Hematopoietic multipotent progenitor cell treated with erythropoietin and hydrocortisone succinate and interleukin-3 and kit ligand, for 4 days (in vitro differentiated cells): ENCODE measurements around the gene BCL2.

Source experiments
- DNase-seq: peaks from one replicate; pipeline ENCODE4 v3.0.0-alpha.2; 2015

Gene BCL2

DNA sequence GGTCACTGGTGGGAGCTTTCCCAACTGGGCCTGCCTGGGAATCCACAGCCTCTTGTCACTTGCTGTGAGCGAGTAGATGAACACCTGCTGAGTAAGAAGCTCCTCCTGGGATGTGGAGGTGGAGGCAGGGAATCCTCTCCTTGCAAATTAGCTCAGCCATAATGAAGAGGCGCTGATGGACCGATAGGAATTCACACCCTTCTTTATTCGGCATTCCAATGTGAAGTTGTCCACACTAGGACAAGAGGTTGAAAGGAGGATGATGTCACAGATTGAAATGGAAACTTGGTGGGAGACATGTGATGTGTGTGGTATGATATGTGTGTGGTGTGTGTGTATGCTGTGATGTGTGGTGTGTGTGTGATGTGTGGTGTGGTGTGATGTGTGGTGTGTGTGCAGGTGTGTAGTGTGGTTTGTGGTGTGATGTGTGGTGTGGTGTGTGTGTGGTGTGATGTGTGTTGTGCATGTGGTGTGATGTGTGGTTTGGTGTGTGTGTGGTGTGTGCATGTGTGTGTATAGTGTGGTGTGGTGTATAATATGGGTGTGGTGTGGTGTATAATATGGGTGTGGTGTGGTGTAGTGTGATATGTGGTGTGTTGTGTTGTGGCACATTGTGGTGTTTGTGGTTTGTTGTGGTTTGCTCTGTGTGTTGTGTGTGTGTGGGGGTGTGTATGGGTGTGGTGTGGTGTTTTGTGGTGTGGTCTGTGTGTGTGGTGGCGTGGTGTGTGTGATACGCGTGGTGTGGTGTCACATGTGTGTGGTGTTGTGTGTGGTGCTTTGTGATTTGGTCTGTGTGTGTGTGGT lies 216.4 kb downstream of the BCL2 start:
- no peak for DNase-seq

DNA sequence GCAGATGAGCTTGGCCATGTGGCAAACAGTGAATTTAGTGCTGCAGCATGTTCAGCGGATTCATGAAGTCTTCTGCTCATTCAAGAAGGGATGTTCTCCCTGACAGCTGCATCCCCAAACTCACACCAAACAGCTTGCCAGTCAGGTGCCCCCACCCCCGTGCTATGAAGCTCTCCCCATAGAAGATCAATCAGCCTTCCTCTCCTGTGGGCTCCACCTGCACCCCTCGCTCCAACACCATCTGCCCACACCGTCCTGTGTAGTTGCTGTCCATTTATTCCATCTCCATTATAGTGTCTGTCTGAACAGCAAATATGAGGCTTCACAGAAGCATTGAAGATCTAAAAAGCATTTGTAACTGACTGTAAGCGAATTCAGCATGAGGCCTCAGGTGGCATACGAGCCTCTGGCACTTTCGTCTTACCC lies 218.9 kb downstream of the BCL2 start:
- DNase-seq, result no peak

DNA sequence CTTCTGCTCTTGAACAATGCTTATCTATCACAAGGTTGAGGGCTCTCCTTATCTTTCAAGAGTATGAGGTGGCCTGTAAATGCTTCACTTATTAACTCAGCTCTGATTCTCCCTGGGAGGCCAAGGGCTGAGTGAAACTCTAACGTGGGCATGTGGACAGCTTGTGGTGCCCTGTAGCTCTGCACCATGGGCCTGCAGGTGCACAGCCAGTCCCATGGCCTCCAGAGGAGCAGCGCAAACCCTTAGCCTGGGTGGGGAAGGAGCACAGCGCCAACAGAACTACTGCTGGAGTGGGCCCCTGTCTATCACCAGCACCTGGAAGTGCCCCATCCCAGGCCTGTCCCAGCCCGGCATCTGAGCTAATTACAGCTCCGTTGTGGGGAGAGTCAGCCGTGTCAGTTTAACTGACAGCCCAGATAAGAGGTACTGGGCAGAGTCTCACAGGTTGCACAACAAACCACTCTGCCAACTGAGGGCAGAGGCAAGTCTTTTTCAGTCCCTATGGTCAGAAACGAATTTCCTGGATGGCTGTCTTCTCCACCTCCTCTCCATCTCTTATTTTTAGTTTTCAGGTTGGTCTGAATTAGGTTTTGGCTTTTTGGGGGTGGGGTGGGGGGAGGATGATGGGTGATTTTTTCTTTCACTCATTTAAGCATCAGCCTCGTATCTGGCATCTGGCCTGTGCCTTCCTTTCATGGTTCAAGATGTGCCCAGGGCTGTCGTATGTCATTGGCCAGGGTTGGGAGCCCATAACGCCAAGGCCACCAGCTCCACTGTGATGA lies 219.5 kb downstream of the BCL2 start:
- DNase-seq, result peak; percentile 96

DNA sequence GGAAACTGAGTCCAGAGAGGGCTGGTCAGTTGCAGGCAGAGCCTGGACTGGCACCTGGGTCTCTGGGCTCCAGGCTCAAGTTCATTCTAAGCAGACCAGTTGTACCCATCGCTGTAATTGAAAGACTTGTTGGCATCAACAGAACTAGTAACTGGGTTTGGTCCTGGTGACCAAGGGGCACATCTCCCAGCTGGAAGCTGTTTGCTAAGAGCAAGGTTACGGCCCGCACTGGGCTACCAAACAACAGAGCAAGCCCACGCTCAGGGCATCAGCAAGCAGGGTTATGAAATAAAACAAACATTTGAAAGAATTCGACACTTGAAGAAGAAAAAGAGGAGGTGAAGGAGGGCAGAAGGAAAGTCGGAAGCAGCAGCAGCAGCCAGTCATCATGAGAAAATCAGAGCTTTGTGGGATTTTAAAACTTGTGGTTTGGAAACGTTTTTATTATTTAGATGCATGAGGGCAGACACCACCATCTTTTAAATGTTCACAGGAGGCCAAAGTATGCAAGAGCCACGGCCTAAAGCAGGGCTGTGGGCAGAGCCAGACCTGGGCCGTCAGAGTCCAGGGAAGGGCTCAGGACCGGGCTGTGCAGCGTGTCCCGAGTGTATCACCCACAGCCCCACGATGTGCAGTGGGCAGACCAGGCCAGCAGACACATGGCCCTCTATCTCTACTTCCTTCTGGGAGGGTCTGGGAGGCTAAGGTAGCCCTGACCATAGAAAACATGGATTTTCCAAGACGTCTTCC lies 220.3 kb downstream of the BCL2 start:
- DNase-seq, result peak; percentile 32

DNA sequence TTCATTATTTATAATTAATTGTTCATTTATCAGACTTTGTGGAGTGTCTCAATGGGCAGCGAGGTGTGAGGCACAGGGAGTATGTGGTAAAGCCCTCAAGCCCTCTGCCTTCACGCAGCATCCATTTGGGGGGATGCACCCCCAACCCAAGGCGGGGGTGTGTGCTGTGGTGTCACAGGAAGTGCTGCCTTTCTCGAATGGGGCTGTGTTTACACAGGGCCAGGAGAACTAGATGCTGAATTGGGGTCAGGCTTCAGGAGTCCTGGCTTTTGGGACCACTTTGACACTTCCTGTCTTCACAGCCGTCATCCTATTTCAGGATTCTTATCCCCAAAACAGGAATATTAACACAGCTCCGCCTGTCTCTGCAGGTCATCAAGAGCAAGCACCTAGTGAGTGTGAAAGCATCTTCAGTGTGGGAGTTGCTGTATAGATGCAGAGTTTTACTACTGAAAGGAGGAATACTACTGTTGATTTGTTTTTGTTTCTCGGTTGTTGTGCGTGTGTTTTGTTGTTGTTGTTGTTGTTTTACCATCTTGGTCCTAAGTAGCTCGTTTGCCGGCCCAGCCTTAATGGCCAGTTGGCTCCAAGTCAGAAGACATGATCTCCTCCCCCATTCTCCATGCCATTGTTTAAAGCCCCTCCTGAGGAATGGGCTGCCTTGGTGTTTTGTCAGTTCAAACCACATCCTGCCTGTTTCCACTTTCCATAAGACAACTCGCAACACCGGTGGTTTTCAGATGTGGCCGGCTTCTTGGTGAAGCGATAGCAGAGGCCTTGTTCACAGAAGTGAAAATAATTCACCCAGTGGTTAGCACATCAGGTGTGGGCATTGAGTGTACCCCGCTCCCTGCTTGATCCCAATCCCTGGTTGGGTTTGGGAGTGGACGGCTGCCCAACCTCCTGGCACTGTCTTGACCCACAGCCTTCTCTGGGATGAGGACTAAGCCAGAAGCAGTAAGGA lies 221.3 kb downstream of the BCL2 start:
- DNase-seq, result peak; percentile 90

DNA sequence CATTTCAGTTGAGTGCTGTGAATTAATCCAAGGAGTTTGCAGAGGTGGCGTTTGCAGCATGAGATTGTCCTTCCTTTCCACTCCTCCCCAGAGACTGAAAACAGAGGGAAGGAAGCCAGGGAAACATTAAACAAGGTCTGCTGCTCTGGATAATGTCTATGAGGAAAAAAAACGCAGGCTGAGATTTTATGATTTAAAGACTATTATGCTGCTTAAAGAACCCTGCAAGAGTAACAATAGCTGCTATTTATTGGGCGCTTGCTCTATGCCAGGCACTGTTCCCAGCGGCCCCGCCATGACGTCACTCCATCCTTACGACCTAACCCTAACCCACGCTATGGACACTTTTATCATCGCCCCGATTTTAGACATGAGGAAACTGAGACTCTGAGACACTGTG lies 222.4 kb downstream of the BCL2 start:
- DNase-seq, result no peak

DNA sequence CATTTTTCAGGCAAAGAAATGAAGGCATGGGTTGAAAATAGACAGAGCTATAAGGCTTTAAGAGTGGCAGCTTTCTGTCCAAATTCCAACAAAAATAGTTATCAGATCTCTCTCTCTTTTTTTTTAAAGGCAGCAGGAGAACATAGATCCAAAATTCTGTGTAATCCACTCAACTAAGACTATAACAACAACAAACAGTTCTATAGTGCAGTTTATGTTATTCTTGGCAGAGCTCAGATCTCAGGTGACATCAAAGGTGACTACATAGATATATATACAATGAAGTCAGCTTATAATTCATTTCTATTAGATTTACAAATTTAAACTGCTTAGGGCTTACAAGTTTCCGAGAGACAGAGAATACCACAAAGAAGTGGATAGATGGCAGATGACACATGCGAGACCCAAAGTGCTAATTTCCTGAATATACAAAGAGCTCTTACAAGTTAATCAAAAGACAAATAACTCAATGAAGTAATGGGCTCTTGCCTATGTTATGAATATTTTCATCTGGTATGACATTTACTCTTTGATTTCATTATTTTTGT lies 223.2 kb downstream of the BCL2 start:
- DNase-seq, result no peak

DNA sequence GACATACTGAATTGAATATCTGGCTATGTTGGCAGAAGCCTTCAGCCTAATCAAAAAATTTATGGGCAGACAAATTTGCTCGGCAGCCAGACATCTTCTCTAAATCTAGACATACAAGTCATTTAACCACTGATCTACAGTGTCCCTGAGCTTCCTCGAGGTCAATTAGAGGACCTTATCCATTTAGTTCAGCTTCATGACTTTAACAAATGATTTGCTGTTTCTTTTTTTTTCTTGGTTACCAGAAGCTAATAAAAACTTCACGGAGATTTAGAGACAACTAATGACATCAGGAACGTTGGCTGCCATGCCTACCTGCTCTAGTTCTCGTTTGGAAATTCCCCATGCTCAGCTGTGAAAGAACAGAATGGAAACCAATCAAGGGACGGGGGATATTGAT lies 223.8 kb downstream of the BCL2 start:
- DNase-seq, result no peak

DNA sequence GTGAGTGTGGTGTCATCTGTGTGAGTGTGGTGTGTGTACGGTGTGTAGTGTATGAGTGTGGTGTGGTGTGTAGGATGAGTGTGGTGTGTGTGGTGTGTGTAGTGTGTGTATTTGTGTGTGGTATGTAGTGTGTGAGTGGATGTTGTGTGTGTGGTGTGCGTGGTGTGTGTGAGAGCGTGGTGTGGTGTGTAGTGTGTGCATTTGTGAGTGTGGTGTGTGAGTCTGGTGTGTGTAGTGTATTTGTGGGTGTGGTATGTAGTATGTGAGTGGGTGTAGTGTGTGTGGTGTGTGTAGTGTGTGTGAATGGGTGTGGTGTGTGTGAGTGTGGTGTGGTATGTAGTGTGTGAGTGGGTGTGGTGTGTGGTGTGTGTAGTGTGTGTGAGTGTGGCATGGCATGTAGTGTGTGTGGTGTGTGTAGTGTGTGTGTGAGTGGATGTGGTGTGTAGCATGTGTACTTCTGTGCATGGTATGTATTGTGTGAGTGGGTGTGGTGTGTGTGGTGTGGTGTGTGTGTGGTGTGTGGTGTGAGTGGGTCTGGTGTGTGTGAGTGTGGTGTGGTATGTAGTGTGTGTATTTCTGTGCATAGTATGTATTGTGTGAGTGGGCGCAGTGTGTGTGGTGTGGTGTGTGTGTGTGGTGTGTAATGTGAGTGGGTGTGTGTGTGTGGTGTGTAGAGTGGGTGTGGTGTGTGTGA lies 227.8 kb downstream of the BCL2 start:
- no peak for DNase-seq

DNA sequence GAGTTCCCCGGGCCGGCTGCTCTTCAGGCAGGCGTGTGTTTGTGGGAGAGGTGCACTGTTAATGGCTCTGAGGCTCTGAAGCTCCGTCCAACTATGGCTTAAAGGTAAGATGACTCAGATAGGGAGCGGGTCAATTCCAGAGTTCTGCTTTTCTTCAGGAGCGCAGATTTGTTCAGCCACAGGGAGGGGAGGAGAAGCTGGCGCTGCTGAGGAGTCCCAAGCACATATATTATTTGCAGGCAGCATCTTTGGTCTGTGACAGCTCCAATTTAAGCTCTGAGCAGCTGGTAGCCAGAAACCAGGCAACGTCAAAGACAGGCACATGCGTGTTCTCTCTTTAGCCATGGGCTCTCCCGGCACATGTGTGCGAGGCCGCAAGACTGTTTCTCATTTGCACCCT lies 229.2 kb downstream of the BCL2 start:
- DNase-seq, result no peak

DNA sequence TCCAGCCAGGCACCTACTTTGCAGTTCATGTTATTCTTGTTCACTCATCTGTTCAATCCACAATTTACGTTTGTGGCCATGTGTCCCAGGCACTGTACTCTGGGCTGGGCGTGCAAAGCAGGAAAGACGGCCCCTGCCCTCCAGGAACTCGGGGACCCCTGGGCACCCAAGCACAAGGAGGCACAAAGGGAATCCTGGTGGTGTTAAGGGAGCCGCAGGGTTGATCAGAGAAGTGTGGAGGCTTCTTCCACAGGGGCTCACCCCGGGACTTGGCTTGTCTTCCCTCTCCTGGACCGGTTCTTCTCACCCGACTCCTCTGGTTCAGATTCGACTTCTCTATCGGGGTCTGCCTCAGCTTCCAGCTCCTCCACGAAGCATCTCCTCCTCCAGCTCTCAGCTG lies 230.5 kb downstream of the BCL2 start:
- DNase-seq, result no peak

DNA sequence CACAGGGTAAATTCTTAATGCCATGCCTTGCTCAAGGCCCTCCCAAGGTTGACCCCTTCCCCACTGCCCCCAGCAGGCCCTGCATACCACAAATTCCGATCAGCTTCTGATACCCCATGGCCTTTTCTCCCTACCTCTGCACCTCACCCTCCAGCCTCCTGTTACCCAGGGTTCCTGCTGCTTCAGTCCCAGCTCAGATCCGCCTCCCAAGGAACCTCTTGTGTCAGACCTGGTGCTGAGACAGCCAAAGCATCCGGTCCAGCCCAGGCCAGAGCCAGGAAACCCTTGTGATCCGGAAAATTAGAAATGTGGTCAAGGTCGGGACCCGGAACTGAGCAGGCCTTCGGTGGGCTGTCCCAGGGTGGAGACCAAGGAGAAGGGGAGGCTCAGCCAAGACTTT lies 231.3 kb downstream of the BCL2 start:
- no peak for DNase-seq

DNA sequence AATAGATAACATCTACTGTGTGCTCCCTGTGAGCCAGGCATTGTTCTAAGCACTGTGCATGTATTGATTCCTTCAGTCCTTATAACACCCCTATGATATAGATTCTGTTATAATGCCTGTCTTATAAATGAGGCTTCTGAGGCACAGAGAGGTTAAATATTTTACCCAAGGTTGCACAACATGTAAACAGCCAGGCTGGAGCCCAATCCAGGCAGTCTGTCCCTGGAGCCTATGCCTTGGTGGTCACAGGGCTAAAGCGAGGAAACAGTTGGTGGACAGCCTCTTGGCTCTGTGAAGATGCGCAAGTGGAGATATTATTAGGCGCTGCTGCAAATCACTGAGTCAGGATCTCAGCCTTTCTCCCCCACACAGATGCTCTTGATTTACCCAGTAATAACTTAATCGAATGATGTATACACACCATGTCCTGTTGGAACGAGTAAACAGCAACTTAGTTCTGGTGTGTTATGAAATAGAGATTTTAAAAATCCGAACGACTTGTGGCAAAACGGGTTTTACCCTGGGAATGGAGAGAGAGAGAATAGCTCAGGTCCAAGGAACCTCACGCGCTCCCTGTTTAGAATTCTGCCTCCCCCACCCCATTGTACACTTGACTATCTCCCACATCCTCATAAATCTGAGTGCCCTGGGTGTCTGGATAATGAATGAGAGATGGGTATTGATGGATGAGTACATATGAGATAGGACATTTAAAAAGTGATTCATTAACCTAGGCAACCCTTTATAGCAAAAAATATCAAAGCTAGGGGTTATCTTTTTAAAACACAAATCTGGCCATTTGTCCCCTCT lies 231.9 kb downstream of the BCL2 start:
- DNase-seq, result no peak

DNA sequence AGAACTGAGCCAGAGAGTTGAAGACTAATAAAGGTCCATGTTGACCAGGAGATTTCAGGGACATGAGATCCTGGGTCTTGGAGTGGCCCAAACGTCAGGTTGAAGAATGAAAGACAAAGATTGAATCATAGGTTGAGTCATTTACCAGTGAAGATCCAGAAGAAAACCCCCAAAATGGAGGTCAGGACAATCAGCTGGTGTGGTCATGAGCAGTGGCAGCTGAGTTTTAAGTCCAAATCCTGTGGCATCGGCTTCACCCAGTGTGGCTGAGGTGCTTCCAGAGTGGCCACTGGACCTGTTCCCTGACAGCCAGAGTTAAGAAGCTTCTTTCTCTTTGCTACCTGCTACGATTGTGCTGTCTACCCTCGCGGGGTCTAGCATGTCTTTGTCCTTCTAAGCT lies 234.0 kb downstream of the BCL2 start:
- DNase-seq, result no peak

DNA sequence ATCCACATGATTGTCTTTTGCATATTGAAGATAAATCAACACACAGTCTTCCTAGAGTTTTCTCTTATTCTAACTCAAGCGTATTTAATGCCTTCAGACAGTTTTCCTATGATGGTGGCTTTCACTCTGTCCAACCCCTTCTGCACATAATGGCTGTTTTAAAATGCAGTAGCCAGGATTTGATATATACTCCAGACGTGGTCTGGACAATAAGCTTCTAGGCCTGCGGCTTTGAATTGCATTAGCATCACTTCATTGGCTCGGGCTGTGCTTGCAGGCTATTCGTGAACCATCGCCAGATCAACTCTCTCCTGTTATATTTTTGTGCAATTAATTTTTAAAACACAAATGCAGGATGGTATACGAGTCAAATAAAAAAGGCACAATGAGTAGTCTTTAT lies 235.3 kb downstream of the BCL2 start:
- DNase-seq, result no peak

DNA sequence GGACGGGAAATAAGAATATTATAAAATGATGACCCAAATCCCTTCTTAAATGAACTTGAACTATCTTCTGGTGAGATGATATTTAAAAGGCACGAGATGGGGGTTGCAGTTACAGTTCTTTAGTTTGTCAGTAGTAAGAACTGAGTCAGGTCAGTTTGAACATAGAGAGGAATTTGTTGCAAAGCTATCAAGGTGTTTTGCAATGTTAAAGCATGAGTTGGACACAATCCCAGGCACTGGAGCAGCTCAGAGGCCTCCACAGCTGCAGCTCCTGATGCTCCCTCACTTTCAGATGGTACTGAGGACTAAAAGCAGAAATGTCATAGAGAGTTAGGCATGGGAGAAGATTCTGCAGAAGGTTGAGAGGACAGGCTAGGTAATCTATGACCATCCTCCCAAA lies 236.0 kb downstream of the BCL2 start:
- no peak for DNase-seq

DNA sequence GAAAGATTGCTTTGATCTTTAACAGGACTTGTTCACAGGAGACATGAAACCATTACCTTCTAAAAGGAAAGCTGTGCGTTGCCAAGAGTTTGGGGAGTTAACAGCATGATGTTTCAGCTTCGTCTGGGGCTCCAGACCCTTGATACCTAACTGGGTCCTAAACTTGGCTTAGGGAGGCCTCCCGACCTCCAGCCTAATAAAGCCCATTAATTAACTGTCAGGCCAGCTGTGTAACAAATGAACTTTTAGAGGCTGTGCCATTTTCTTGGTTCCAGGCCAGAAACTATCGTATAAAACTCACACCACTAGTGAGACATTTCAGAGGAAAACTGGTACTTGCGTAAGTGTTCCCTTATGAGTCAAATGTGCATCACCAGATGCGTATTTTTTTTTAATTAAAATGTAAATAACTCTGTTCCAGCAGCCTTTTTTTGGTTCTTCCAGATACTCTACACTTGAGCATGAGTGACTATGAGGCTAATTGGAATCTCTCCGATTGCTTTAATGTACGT lies 236.5 kb downstream of the BCL2 start:
- no peak for DNase-seq

DNA sequence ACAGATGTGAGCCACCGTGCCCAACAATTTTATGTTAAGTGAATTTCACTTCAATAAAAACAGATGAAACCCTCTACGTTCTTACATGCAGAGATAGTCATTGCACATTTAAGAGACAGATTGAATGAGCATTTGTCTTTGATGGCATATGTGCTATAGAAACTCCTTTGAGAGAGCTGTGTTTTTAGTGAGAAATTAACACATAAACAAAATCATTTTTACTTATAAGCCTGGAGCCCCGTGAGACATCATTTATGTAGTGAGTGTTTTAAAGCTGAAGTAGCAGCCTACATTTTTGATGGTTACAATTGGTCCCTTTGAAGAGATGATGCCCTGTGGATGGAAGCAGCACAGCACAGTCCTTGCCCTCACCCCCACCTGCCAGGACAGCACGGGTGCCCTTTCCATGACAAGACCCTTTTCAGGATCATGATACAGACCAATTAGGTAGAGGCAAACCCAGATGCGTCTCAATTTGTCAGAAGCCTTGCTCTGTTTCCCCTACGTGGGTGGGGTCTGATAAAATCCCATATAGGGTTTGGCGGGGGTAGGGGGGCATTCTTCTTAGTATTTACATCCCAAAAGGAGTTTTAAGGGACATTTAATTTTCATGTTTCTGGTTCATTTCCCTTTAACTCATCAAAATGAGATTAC lies 237.1 kb downstream of the BCL2 start:
- DNase-seq, result no peak

DNA sequence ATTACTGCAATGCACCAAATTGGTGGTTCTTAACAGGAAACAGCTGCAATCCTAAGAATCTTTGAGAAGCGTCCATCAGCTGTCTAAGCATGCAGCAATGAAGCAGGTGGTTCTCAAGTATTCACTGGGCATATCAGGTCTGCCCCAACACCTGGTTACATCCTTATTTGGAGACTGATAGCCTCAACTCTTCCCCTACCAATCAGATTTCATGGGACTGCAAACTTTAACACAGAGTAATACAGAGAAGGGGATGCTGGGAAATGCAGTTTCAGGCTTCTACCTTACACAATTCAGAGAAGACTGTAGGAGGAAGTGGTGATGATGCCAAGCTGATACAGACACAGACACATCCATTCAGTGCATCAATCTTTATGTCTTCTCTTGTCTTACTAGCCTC lies 240.5 kb downstream of the BCL2 start:
- peak; percentile 65 for DNase-seq

DNA sequence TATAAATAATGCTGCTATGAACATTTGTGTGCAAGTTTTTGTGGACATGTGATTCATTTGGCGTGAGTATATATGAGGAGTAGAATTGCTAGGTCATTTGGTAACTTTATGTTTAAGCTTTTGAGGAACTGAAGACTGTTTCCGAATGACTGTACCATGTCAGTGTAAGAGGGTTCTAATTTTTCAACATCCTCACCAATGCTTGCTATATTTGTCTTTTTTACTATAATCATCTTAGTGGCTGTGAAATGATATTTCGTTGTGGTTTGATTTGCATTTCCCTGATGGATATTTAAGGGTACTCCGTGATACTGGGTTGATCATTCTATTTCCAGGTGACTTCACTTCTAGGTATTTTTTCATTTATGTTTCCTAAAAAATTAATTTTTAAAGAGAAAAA lies 241.1 kb downstream of the BCL2 start:
- DNase-seq, result no peak
